DMS 273 (cell line): ENCODE data around the gene SPSB1.

Experiments
- DNase-seq: peaks from one replicate; lab custom pipeline; 2025; ENCODE audit not compliant: unreplicated experiment; lab: John Stamatoyannopoulos, UW

SPSB1 gene

GRCh38 chr1:9340864-9341263 is 48.2 kb downstream of the SPSB1 start:
- DNase-seq, result no peak

- no peak for DNase-seq
Measured at GRCh38 chr1:9341301-9341845, 48.7 kb downstream of the SPSB1 start.

GRCh38 chr1:9343269-9343668 is 50.6 kb downstream of the SPSB1 start:
- DNase-seq, result no peak

DNA sequence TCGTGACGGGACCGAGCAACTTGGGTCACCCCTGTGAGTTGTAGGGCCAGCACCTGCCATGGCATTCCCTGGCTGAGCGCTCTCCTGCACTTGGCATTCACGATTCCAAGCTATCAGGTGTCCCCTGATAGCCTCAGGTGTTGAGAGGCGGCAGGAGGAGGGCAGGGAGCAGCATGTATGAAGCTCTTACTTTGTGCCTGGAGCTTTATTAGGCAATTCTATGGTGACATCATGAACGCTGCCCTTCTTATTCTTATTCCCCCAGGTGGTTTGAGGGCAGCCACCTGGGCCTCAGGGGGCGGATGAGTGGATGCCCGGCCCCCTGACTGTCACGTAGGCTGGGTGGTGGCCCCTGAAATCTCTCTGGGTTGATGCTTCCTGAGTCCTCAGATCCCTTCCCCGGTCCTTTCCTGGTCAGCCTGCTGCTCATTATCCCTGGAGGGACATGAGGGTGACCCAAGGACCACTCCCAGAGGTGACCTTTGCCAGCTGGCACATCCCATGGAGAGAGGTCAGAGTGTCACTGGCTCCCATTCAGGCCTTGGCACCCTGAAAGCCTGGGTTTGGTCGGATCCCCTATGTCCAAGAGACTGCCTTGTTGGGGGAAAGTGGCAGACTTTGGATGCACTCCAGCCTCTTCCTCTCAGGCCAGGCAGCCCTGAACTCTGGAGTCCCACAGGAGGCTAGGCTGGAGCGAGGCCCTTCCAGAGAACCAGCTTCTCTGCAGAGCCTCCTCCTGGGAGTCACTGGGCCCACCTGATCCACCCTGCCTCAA is 51.9 kb downstream of the SPSB1 start:
- no peak for DNase-seq

GRCh38 chr1:9345471-9345870 is 52.8 kb downstream of the SPSB1 start:
- DNase-seq, result no peak

DNA sequence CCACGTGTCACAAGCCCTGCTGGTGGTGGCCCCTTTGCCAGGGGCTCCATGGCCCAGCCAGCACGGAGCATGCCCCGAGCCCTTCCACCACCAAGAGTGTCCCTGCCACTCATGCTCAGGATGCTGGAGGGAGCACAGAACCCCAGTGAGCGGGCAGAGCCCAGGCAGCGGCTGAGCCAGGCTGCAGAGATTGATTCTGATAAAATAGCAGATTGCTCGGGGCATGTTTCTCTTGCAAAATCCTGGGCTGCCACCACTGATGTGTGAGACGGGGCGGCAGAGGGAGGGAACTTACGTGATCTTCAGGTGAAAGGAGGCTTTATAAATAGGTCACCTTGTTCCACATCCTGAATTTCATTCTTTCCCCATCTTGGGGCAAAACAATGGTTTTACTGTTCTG is 53.2 kb downstream of the SPSB1 start:
- no peak for DNase-seq

GRCh38 chr1:9346566-9346965 is 53.9 kb downstream of the SPSB1 start:
- DNase-seq, result no peak

- DNase-seq, result no peak
Measured at GRCh38 chr1:9347095-9347850, 54.6 kb downstream of the SPSB1 start.

- no peak for DNase-seq
Measured at GRCh38 chr1:9349331-9349851, 56.7 kb downstream of the SPSB1 start.

DNA sequence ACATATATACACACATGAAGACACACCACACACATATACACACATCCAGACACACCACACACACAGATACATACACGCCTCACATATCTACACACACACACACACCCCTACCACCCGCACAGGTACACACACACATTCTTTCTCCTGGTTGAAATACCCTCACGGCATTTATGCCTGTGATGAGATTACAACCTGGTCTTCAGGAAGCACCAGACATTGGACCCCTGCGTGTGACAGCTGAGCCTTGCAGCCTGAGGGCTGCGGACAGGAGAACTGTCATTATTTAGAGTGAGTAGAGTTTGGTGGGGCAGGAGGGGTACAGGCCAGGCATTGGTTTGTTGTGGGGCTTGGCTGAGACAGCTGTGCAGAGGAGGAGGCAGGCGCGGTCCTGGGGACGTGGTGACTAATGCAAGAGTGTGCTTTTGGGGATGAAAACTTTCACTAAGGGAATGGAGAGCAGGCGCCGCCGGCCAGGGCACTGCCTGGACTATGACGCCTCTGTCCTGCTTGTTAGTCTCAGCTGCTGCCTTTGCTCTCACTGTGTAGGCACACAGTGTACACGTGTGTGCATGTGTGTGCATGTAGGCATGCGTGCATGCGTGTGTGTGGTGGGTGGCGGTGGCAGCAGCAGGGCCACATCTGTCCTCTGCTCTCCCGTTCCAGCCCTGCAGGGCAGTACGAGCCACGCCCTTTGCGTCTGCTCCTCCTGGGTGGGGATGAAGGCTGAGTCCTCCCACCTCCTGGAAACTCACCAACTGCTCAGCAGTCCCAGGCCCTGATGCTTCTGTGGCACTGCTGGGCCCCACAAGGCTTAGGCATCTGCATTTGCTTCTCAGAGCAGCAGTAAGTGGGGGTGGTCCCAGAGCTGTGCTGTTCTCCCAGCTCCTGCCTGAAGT is 57.6 kb downstream of the SPSB1 start:
- DNase-seq, result no peak

- no peak for DNase-seq
Measured at GRCh38 chr1:9350960-9351359, 58.3 kb downstream of the SPSB1 start.

GRCh38 chr1:9351654-9352271 is 59.1 kb downstream of the SPSB1 start:
- no peak for DNase-seq

DNA sequence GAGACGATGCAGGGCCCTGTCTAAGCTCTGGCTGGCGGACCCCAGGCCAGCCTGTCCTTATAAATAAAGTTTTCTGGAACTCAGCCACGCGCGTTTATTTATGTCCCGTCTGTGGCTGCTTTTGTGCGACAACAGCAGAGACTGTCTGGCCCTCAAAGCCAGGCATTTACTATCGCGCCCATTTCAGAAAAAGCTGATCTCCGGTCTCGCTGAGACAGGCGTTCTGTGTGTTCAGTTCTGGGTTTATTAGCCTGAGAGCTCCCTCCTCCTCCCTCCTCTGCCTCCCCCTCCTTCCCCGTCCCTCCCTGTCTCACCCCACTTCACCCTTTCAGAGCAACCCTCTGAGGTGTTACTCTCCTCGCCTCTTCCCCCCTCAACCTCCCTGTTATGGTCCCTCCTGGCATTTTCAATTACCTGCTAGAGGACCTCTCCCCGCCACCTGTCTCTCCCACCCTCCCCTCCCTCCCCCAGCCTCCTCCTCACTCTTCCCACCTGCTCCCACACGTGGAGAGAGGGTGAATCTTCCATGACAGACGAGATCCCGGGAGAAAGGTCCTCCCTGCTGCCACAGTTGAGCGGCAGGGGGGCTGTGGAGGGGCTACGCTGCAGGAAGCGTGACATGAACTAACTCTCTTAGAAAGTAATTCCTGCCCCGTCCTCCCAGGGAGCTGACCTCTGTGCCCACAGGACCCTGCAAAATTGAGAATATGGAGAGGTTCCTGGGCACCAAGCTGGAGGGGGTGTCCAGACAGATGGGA is 59.9 kb downstream of the SPSB1 start:
- peak; percentile 18 for DNase-seq

DNA sequence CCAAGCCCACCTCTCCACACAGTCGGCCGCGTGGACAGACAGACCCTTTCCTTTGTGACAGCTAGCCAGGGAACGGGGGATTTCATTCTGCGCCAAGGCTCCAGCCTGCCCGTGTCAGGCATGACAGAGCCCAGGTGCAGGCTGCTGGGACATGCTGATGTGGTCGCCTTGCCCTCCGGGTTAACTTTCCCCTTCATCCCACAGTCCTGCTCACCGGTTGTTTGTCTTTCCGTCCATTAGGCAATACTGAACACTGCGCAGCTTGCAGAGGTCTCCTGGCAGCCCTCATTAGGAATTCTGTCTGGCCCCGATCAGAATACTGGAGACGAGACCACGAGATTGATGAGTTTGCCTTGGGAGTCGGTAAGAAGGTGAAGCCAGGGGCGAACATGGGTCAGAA is 62.8 kb downstream of the SPSB1 start:
- DNase-seq, result no peak

DNA sequence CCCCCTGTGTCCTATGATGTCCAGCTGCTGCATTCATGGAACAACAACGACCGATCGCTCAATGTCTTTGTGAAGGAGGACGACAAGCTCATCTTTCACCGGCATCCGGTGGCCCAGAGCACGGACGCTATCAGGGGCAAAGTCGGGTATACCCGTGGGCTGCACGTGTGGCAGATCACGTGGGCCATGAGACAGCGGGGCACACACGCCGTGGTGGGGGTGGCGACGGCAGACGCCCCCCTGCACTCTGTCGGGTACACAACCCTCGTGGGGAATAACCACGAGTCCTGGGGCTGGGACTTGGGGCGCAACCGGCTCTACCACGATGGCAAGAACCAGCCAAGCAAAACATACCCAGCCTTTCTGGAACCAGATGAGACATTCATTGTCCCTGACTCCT is 63.3 kb downstream of the SPSB1 start:
- no peak for DNase-seq

DNA sequence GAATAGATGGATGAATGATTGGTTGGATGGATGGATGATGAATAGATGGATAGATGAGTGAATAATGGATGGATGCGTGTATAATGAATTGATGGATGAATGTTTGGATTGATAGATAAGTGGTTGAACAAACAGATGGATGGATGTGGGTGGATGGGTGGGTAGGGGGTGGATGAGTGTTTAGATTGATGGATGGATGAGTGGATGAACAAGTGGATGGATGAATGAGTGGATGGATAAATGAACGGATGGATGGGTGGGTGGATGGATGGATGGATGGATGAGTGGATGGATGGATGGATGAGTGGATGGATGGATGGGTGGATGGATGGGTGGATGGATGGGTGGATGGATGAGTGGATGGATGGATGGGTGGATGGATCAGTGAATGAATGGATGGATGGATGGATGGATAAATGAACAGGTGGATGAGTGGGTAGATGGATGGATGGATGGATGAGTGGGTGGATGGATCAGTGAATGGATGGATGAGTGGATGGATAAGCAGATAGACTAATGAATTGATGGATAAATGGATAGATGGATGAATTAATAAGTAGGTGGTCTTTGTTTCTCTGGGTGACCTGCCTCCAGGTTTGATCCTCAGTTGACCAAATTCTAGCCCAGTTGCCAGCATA is 64.3 kb downstream of the SPSB1 start:
- no peak for DNase-seq

DNA sequence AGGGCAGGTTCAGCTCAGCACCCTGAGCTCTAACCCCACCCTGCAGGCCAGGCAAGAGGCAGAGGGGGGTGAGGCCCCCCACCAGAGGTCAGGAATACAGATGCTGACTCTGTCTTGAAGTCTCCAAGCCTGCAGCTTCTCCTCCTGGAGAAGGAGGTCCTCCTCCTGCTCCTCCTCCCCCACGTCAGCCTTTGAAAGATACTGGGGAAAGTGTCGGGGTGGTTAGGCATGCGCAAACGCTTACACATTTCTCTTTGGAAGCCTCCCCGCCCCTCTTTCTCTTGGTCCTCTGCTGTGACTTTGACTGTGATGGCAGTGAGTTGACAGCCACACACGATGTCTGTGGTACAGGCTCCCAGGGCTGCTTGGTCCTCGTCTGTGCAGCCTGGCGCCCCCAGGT is 65.3 kb downstream of the SPSB1 start:
- no peak for DNase-seq

DNA sequence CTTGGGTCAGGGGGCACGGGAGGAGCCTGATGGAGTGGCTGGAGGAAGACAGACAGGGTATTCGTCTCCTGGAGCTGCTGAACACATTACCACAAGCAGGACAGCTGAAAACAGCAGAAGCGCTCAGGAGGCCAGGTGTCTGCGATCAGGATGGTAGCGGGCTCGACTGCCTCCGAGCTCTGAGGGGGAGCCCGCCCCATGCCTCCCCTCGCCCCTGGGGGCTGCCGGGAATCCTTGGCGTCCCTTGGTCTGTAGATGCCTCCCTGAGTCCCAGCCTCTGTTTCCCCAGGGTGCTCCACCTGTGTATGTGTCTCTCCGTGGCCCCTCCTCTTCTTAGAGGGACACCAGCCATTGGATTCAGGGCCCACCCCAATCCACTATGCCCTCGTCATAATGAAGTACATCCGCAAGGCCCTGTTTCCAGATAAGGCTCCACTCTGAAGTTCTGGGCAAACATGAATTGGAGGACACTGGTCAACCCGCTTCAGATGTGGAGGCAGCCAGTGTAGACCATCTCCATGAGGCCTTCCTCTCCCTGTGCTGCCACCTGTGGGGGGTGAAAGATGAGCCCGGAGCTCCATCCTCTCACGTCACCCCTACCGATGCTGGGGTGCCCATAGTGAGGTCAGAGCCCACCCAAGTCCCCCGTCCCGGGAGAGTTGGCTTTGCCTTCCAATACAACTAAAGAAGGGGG is 67.8 kb downstream of the SPSB1 start:
- DNase-seq, result no peak
